OCI-LY1 (cell line): ENCODE measurements around the gene CARD14.

Source experiments
- H2AFZ ChIP-seq: fragments of 200-600 bp; sonication (generic), shearing (Covaris generic); 2 replicates; pipeline ENCODE4 v1.6.0; 2014; ENCODE audit warnings: antibody characterized with exemption, mild to moderate bottlenecking, low read length
- H3F3A ChIP-seq: fragments of 200-600 bp; sonication (generic), shearing (Covaris generic); 2 replicates; pipeline ENCODE4 v1.6.0; 2014; ENCODE audit warnings: mild to moderate bottlenecking, antibody characterized with exemption, low read length, moderate library complexity; ENCODE audit not compliant: insufficient read depth
- H3K27ac ChIP-seq: fragments of 200-600 bp; sonication (generic); 2 replicates; pipeline ENCODE4 v1.5.1; 2014; ENCODE audit warnings: low read length, mixed run types, mild to moderate bottlenecking, low read depth; ENCODE audit not compliant: poor library complexity, severe bottlenecking
- H3K27me3 ChIP-seq: fragments of 200-600 bp; sonication (generic); 2 replicates; pipeline ENCODE4 v1.6.0; 2014; ENCODE audit warnings: antibody characterized with exemption, mild to moderate bottlenecking, low read length, moderate library complexity; ENCODE audit not compliant: insufficient read depth
- H3K36me3 ChIP-seq: fragments of 200-600 bp; sonication (generic); 2 replicates; pipeline ENCODE4 v1.6.1; 2014; ENCODE audit warnings: mild to moderate bottlenecking, antibody characterized with exemption, low read length, moderate library complexity, mixed read lengths; ENCODE audit not compliant: insufficient read depth
- H3K4me1 ChIP-seq: fragments of 200-600 bp; sonication (generic); 2 replicates; pipeline ENCODE4 v1.5.1; 2014; ENCODE audit warnings: mild to moderate bottlenecking, low read length, moderate library complexity; ENCODE audit not compliant: insufficient read depth, severe bottlenecking
- H3K4me2 ChIP-seq: fragments of 200-600 bp; sonication (generic), shearing (Covaris generic); 2 replicates; pipeline ENCODE4 v1.6.1; 2014; ENCODE audit warnings: low read length
- H3K4me3 ChIP-seq: fragments of 200-600 bp; sonication (generic); 2 replicates; pipeline ENCODE4 v1.5.1; 2014; ENCODE audit warnings: low read length, low read depth, mild to moderate bottlenecking, mixed read lengths; ENCODE audit not compliant: poor library complexity, severe bottlenecking
- H3K79me2 ChIP-seq: fragments of 200-600 bp; shearing (Covaris generic); 2 replicates; pipeline ENCODE4 v1.6.1; 2016; ENCODE audit warnings: mixed run types, low read length, mixed read lengths; ENCODE audit not compliant: insufficient read depth
- H3K9ac ChIP-seq: fragments of 200-600 bp; sonication (generic), shearing (Covaris generic); 2 replicates; pipeline ENCODE4 v1.6.1; 2014; ENCODE audit warnings: mild to moderate bottlenecking, low read length, mixed read lengths
- H3K9me2 ChIP-seq: fragments of 200-600 bp; sonication (generic), shearing (Covaris generic); 2 replicates; pipeline ENCODE4 v1.6.1; 2014; ENCODE audit warnings: low read depth, mild to moderate bottlenecking, low read length, mixed read lengths
- H3K9me3 ChIP-seq: fragments of 200-600 bp; shearing (Covaris generic); 2 replicates; pipeline ENCODE4 v1.6.1; 2014; ENCODE audit warnings: low read length, mixed read lengths
- H4K20me1 ChIP-seq: fragments of 200-600 bp; sonication (generic), shearing (Covaris generic); 2 replicates; pipeline ENCODE4 v1.6.0; 2016; ENCODE audit warnings: mild to moderate bottlenecking, low read length; ENCODE audit not compliant: insufficient read depth
- CTCF ChIP-seq: fragments of 200-600 bp; sonication (generic), shearing (Covaris generic); IDR thresholded peaks from 2 replicates; pipeline ENCODE4 v1.5.1; 2017; ENCODE audit warnings: mild to moderate bottlenecking, antibody characterized with exemption, low read length, moderate library complexity, mixed read lengths
- EZH2 ChIP-seq: fragments of 200-600 bp; sonication (generic), shearing (Covaris generic); IDR thresholded peaks from 2 replicates; pipeline ENCODE4 v1.8.0; 2017; ENCODE audit warnings: borderline replicate concordance, mixed run types, mild to moderate bottlenecking, antibody characterized with exemption, low read length, moderate library complexity, mixed read lengths

The CARD14 gene

DNA sequence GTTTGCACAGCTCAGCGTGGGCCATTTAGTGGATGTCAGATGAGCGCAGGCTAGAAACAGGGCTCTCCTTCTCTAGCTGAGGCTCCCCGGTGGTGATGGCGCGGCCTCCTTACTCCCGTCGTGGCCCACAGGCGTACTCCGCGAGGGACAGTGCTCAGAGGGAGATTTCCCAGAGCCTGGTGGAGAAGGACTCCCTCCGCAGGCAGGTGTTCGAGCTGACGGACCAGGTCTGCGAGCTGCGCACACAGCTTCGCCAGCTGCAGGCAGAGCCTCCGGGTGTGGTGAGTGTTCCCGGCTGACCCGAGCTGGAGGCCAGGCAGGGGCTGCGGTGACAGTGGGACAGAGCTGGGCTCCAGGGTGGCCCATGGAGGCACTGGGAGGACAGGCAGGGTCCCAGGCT is 21.4 kb downstream of the CARD14 start:
- H3K27me3 ChIP-seq: peaks cover 19% of the 10 kb centered on the region; the same call in 1 of the 2 replicates
- no peak for TF ChIP-seq CTCF
- no peak for TF ChIP-seq EZH2

DNA sequence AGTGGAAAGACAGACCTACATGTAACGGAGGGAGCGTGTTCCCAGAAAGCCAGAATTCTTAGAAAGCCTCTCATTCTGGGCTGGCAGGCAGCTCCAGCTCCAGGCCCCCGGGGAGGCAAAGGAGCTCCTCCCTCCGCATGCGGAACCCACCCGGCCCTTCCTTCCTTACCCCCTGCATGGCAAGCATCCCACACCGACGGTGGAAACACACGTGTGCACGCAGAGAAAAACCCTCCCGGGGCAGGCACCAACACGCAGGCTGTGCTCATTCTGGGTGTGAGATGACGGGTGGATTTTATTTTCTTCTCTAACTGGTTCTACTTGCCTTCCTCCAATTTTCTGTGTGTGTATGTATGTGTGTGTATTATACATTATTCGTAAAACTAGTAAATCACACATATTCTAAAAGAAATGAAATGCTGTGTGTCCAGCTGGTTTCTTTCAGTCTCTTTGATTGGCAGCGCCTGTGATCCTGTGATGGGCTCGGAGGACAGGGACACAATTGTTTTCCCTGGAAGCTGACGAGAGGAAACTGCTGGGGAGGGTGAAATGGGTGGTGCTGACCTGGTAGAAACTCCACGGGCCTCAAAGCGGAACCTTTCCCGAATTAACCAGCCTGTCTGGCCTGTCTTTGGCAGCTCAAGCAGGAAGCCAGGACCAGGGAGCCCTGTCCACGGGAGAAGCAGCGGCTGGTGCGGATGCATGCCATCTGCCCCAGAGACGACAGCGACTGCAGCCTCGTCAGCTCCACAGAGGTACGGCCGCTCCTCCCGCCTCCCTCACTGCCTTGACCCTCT is 22.2 kb downstream of the CARD14 start:
- Histone ChIP-seq H3K27ac (no peak overlapping the region), H3K27me3 (peaks cover 19% of the 10 kb centered on the region; the same call in 1 of the 2 replicates), H2AFZ (no peak overlapping the region), H3K79me2 (no peaks in the 10 kb centered on the region), H3F3A (no peaks in the 10 kb centered on the region), H3K9me2 (no peaks in the 10 kb centered on the region), H3K9me3 (no peaks in the 10 kb centered on the region), H3K4me2 (no peak overlapping the region), H4K20me1 (no peaks in the 10 kb centered on the region), H3K36me3 (no peaks in the 10 kb centered on the region), H3K4me3 (no peak overlapping the region), H3K4me1 (no peaks in the 10 kb centered on the region), H3K9ac (no peak overlapping the region)
- TF ChIP-seq CTCF: no peak
- TF ChIP-seq EZH2: no peak

More for the DNA sequence above, 21.4 kb downstream of the CARD14 start:
- no peak overlapping the region for H3K4me2 ChIP-seq
- no peaks in the 10 kb centered on the region for H3K9me3 ChIP-seq
- H3F3A ChIP-seq: no peaks in the 10 kb centered on the region
- no peak overlapping the region for H3K4me3 ChIP-seq
- H3K79me2 ChIP-seq: no peaks in the 10 kb centered on the region
- no peaks in the 10 kb centered on the region for H3K36me3 ChIP-seq
- H2AFZ ChIP-seq: no peak overlapping the region
- no peaks in the 10 kb centered on the region for H3K4me1 ChIP-seq
- H3K9ac ChIP-seq: no peak overlapping the region
- H3K27ac ChIP-seq: no peak overlapping the region
- H3K9me2 ChIP-seq: no peaks in the 10 kb centered on the region
- H4K20me1 ChIP-seq: no peaks in the 10 kb centered on the region

DNA sequence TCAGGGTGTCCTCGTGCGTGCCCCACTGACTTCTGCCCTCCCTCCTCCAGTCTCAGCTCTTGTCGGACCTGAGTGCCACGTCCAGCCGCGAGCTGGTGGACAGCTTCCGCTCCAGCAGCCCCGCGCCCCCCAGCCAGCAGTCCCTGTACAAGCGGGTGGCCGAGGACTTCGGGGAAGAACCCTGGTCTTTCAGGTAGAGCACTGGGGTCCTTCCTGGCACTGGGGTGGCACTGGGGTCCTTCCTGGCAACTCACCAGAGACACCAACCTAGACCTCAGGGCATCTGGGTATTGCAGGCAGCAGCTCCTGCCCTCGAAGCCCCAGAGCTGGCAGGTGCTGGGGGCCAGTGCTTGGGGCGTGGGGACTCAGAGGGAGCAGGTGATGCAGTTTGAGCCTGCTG is 25.3 kb downstream of the CARD14 start:
- H3K36me3 ChIP-seq: no peaks in the 10 kb centered on the region
- H2AFZ ChIP-seq: no peak overlapping the region
- no peak overlapping the region for H3K9ac ChIP-seq
- H3K9me3 ChIP-seq: no peaks in the 10 kb centered on the region
- no peaks in the 10 kb centered on the region for H3K79me2 ChIP-seq
- H4K20me1 ChIP-seq: no peaks in the 10 kb centered on the region
- no peak overlapping the region for H3K4me2 ChIP-seq
- no peak overlapping the region for H3K4me3 ChIP-seq
- H3K27me3 ChIP-seq: peaks cover 19% of the 10 kb centered on the region; the same call in 1 of the 2 replicates
- H3K4me1 ChIP-seq: no peaks in the 10 kb centered on the region
- H3K9me2 ChIP-seq: no peaks in the 10 kb centered on the region
- no peak overlapping the region for H3K27ac ChIP-seq
- H3F3A ChIP-seq: no peaks in the 10 kb centered on the region
- TF ChIP-seq EZH2: no peak
- TF ChIP-seq CTCF: no peak
